Adrenal gland (tissue), 5 donors: Measurements from ENCODE around the gene SSU72.

ENCODE experiments used
- CTCF ChIP-seq, 6 experiments: fragments of 450-650 bp in 4 of 6; fragments of 200-600 bp in 2 of 6; sonication (generic) in 1 of 6; IDR thresholded peaks; 1 replicate in 5 of 6; 2 replicates in 1 of 6; pipeline versions ENCODE4 v1.5.1 to v1.8.0; 2016 to 2021; ENCODE audit warnings: antibody characterized with exemption in 6 of 6, mild to moderate bottlenecking in 2 of 6, moderate library complexity in 1 of 6
- POLR2A ChIP-seq, 2 donors: fragments of 450-650 bp; IDR thresholded peaks; one replicate each; pipeline ENCODE4 v1.6.1; 2017; ENCODE audit warnings: antibody characterized with exemption in 2 of 2, mild to moderate bottlenecking in 2 of 2, moderate library complexity in 1 of 2
- donor health status: DM: no; HTN: no; CAD: no.

- TF ChIP-seq CTCF (IDR thresholded peaks at IDR 0.05) (no peak), POLR2A (IDR thresholded peaks at IDR 0.05) (no peak)
Measured at GRCh38 chr1:1537626-1538250, 36.9 kb downstream of the SSU72 start.
